GM19395 (cell line): ENCODE results near the gene BEND3.

Experiments used
- ATAC-seq: cut with Tn5 transposase; IDR thresholded peaks from one replicate; pipeline ENCODE4 v1.9.1; 2021; ENCODE audit warnings: mild to moderate bottlenecking, moderate library complexity; ENCODE audit not compliant: unreplicated experiment

Gene BEND3

GRCh38 chr6:107083921-107084320 is 31.4 kb downstream of the BEND3 start:
- no peak for ATAC-seq

GRCh38 chr6:107083047-107083768 is 32.1 kb downstream of the BEND3 start:
- ATAC-seq: peak; percentile 86

- ATAC-seq: no peak
These were observed 33.3 kb downstream of the BEND3 start for GRCh38 chr6:107082045-107082444.

GRCh38 chr6:107080036-107080435 is 35.3 kb downstream of the BEND3 start:
- no peak for ATAC-seq

GRCh38 chr6:107079429-107079828 is 35.9 kb downstream of the BEND3 start:
- ATAC-seq: no peak

GRCh38 chr6:107077710-107078109 is 37.6 kb downstream of the BEND3 start:
- ATAC-seq: no peak

- ATAC-seq: no peak
These were observed 39.3 kb downstream of the BEND3 start for GRCh38 chr6:107075951-107076381.

GRCh38 chr6:107070686-107071085 is 44.6 kb downstream of the BEND3 start:
- no peak for ATAC-seq

GRCh38 chr6:107069631-107070548 is 45.4 kb downstream of the BEND3 start:
- no peak for ATAC-seq

- ATAC-seq: no peak
These were observed 46.4 kb downstream of the BEND3 start for GRCh38 chr6:107068691-107069630.

- peak; percentile 50 for ATAC-seq
These were observed 48.3 kb downstream of the BEND3 start for GRCh38 chr6:107066697-107067659.

GRCh38 chr6:107064579-107065065 is 50.7 kb downstream of the BEND3 start:
- ATAC-seq: peak; percentile 46

- no peak for ATAC-seq
These were observed 52.6 kb downstream of the BEND3 start for GRCh38 chr6:107062691-107063090.

GRCh38 chr6:107061125-107062020 is 53.9 kb downstream of the BEND3 start:
- ATAC-seq: peak; percentile 75

- no peak for ATAC-seq
These were observed 54.6 kb downstream of the BEND3 start for GRCh38 chr6:107060704-107061103.

- no peak for ATAC-seq
These were observed 55.7 kb downstream of the BEND3 start for GRCh38 chr6:107059606-107060005.

GRCh38 chr6:107057679-107058078 is 57.6 kb downstream of the BEND3 start:
- no peak for ATAC-seq

- no peak for ATAC-seq
These were observed 58.5 kb downstream of the BEND3 start for GRCh38 chr6:107056796-107057195.

GRCh38 chr6:107047807-107048206 is 67.5 kb downstream of the BEND3 start:
- no peak for ATAC-seq
